H1 (cell line): ENCODE results near the gene UNK. TPM values are rescaled to one million over a fixed set of nuclear protein-coding genes. Genes with fewer than 3 reads are reported as not detected.

Experiments
- CTCF ChIA-PET: fragments of 300-600 bp; sonication (Branson Sonifier 250); formaldehyde crosslinking; loops from one replicate; lab custom pipeline; 2021; ENCODE audit not compliant: partially characterized antibody; lab: Charles Lee
- POLR2A ChIA-PET: fragments of 300-600 bp; sonication (Branson Sonifier 250); formaldehyde crosslinking; loops from one replicate; lab custom pipeline; 2021; ENCODE audit warnings: inconsistent platforms; ENCODE audit not compliant: partially characterized antibody; lab: Charles Lee
- DNase-seq, 2 experiments: peaks; one replicate each; pipeline versions ENCODE4 v3.0.0 to v3.0.0-alpha.2; 2010 to 2022; ENCODE audit warnings: low spot score in 2 of 2, low read depth in 1 of 2, mixed read lengths in 1 of 2
- FAIRE-seq: peaks from 2 replicates; lab custom pipeline; 2011; peaks lifted over from hg19 to GRCh38; lab: Jason Lieb, UNC
- H2AFZ ChIP-seq: 2 replicates; pipeline ENCODE4 v1.8.1; 2012; ENCODE audit warnings: low read length, inconsistent platforms
- H2AK5ac ChIP-seq: 2 replicates; pipeline ENCODE4 v1.6.1; 2013; ENCODE audit warnings: low read depth, low read length
- H2BK120ac ChIP-seq: replicated peaks from 2 replicates; pipeline ENCODE3; 2013; ENCODE audit warnings: low read depth, low read length, inconsistent platforms
- H2BK12ac ChIP-seq: 2 replicates; pipeline ENCODE4 v1.6.1; 2013; ENCODE audit warnings: low read depth, low read length
- H2BK15ac ChIP-seq: 2 replicates; pipeline ENCODE4 v1.6.1; 2013; ENCODE audit warnings: low read length
- H2BK20ac ChIP-seq: 2 replicates; pipeline ENCODE4 v1.6.1; 2013; ENCODE audit warnings: low read length
- H2BK5ac ChIP-seq: 2 replicates; pipeline ENCODE4 v1.6.1; 2013; ENCODE audit warnings: low read depth, low read length
- H3K14ac ChIP-seq: 2 replicates; pipeline ENCODE4 v1.6.1; 2013; ENCODE audit warnings: inconsistent platforms; ENCODE audit not compliant: insufficient read length
- H3K18ac ChIP-seq: 2 replicates; pipeline ENCODE4 v1.6.1; 2013; ENCODE audit warnings: low read length; ENCODE audit errors: extremely low read depth
- H3K23ac ChIP-seq: 2 replicates; pipeline ENCODE4 v1.6.1; 2013; ENCODE audit warnings: inconsistent platforms; ENCODE audit not compliant: insufficient read length
- H3K23me2 ChIP-seq: 2 replicates; pipeline ENCODE4 v1.6.1; 2013; ENCODE audit warnings: low read depth, low read length
- H3K27ac ChIP-seq: 2 replicates; pipeline ENCODE4 v1.6.1; 2011; ENCODE audit warnings: low read depth, low read length, inconsistent platforms
- H3K27me3 ChIP-seq, 4 experiments: replicated peaks in 1 of 4; 1 replicate in 1 of 4; 2 replicates in 3 of 4; pipeline versions ENCODE4 v1.6.1 to v1.8.1; 2011 to 2013; ENCODE audit warnings: low read length in 3 of 4, mild to moderate bottlenecking in 3 of 4, inconsistent platforms in 2 of 4, mixed read lengths in 2 of 4, moderate library complexity in 1 of 4; ENCODE audit not compliant: control insufficient read depth in 3 of 4, insufficient read depth in 3 of 4; ENCODE audit errors: extremely low read depth in 1 of 4
- H3K36me3 ChIP-seq, 4 experiments: 2 replicates each; pipeline versions ENCODE4 v1.6.1 to v1.8.1; 2011 to 2013; ENCODE audit warnings: mild to moderate bottlenecking in 4 of 4, low read length in 3 of 4, moderate library complexity in 2 of 4, control low read depth in 1 of 4, inconsistent platforms in 1 of 4; ENCODE audit not compliant: insufficient read depth in 4 of 4, control insufficient read depth in 2 of 4
- H3K4ac ChIP-seq: replicated peaks from 2 replicates; pipeline ENCODE3; 2013; ENCODE audit warnings: low read length, low read depth, mixed read lengths, inconsistent platforms; ENCODE audit not compliant: insufficient read length
- H3K4me1 ChIP-seq, 4 experiments: replicated peaks in 1 of 4; 1 replicate in 1 of 4; 2 replicates in 3 of 4; pipeline versions ENCODE4 v1.6.1 to v1.8.1; 2011 to 2013; ENCODE audit warnings: low read length in 3 of 4, inconsistent platforms in 2 of 4, mixed read lengths in 1 of 4; ENCODE audit not compliant: insufficient read depth in 4 of 4, control insufficient read depth in 3 of 4
- H3K4me2 ChIP-seq, 2 experiments: 2 replicates each; pipeline versions ENCODE4 v1.6.1 to v1.8.1; 2011 to 2013; ENCODE audit warnings: low read depth in 2 of 2, low read length in 2 of 2, control low read depth in 1 of 2, inconsistent platforms in 1 of 2, mild to moderate bottlenecking in 1 of 2; ENCODE audit not compliant: insufficient read depth in 1 of 2
- H3K4me3 ChIP-seq, 4 experiments: fragments of 200-600, 300-600 bp in 1 of 4; sonication (generic), shearing (Covaris generic), sonication (Bioruptor Twin) in 1 of 4; 2 replicates each; pipeline versions ENCODE4 v1.5.1 to v1.8.1; 2011 to 2016; ENCODE audit warnings: low read length in 4 of 4, low read depth in 3 of 4, control low read depth in 2 of 4, inconsistent platforms in 2 of 4, mild to moderate bottlenecking in 2 of 4, mixed read lengths in 1 of 4, moderate library complexity in 1 of 4; ENCODE audit not compliant: insufficient read depth in 2 of 4; ENCODE audit errors: extremely low read depth in 1 of 4
- H3K56ac ChIP-seq: replicated peaks from 2 replicates; pipeline ENCODE3; 2013; ENCODE audit warnings: low read depth, mild to moderate bottlenecking, mixed read lengths, low read length, inconsistent platforms; ENCODE audit not compliant: insufficient read length
- H3K79me1 ChIP-seq: 2 replicates; pipeline ENCODE4 v1.6.1; 2013; ENCODE audit warnings: low read depth, low read length, control low read depth
- H3K79me2 ChIP-seq, 2 experiments: 2 replicates each; pipeline versions ENCODE4 v1.6.1 to v1.8.1; 2012 to 2013; ENCODE audit warnings: low read length in 2 of 2, mild to moderate bottlenecking in 2 of 2, inconsistent platforms in 1 of 2; ENCODE audit not compliant: insufficient read depth in 2 of 2, control insufficient read depth in 1 of 2
- H3K9ac ChIP-seq, 4 experiments: replicated peaks in 1 of 4; 1 replicate in 1 of 4; 2 replicates in 3 of 4; pipeline versions ENCODE4 v1.6.1 to v1.8.1; 2011 to 2013; ENCODE audit warnings: low read depth in 3 of 4, low read length in 3 of 4, control low read depth in 2 of 4, mild to moderate bottlenecking in 2 of 4, moderate library complexity in 2 of 4, inconsistent platforms in 1 of 4; ENCODE audit errors: extremely low read depth in 1 of 4
- H3K9me3 ChIP-seq, 2 experiments: 2 replicates each; pipeline versions ENCODE4 v1.6.1 to v1.8.1; 2012 to 2013; ENCODE audit warnings: mild to moderate bottlenecking in 2 of 2, moderate library complexity in 2 of 2, control low read depth in 1 of 2, inconsistent platforms in 1 of 2, low read depth in 1 of 2, low read length in 1 of 2, mixed read lengths in 1 of 2; ENCODE audit not compliant: insufficient read depth in 2 of 2
- H4K20me1 ChIP-seq, 2 experiments: replicated peaks in 1 of 2; 2 replicates each; pipeline versions ENCODE3 to v1.8.1; 2011 to 2013; ENCODE audit warnings: inconsistent platforms in 2 of 2, low read length in 2 of 2, mild to moderate bottlenecking in 1 of 2; ENCODE audit not compliant: insufficient read depth in 2 of 2, control insufficient read depth in 1 of 2
- H4K5ac ChIP-seq: 2 replicates; pipeline ENCODE4 v1.6.1; 2013; ENCODE audit warnings: low read length, low read depth, mixed read lengths, inconsistent platforms; ENCODE audit not compliant: insufficient read length
- H4K8ac ChIP-seq: 2 replicates; pipeline ENCODE4 v1.8.0; 2013; ENCODE audit warnings: mild to moderate bottlenecking, moderate library complexity, low read length, inconsistent platforms; ENCODE audit not compliant: insufficient read depth; ENCODE audit errors: extremely low read depth
- H4K91ac ChIP-seq: replicated peaks from 2 replicates; pipeline ENCODE3; 2013; ENCODE audit warnings: low read length, mixed read lengths, inconsistent platforms; ENCODE audit not compliant: insufficient read length
- CHD1 ChIP-seq: IDR thresholded peaks from 2 replicates; pipeline ENCODE4 v1.6.1; 2012; ENCODE audit warnings: low read depth, low read length, improper control_type of control experiment
- EP300 ChIP-seq, 2 experiments: IDR thresholded peaks; 1 replicate in 1 of 2; 2 replicates in 1 of 2; pipeline ENCODE4 v1.6.1; 2011 to 2012; ENCODE audit warnings: low read depth in 2 of 2, low read length in 2 of 2, mild to moderate bottlenecking in 2 of 2, borderline replicate concordance in 1 of 2, inconsistent platforms in 1 of 2, moderate library complexity in 1 of 2
- KDM4A ChIP-seq: IDR thresholded peaks from one replicate; pipeline ENCODE4 v1.7.1; 2012; ENCODE audit warnings: low read depth, mild to moderate bottlenecking, moderate library complexity, low read length, inconsistent platforms; ENCODE audit not compliant: severe bottlenecking
- PHF8 ChIP-seq: fragments of 200-600 bp; sonication (generic); conservative IDR thresholded peaks from 2 replicates; pipeline ENCODE4 v1.7.1; 2012; ENCODE audit warnings: low read depth, mild to moderate bottlenecking, inconsistent platforms, low read length, moderate library complexity
- TAF1 ChIP-seq: IDR thresholded peaks from 2 replicates; pipeline ENCODE4 v1.6.1; 2011; ENCODE audit warnings: mild to moderate bottlenecking, low read depth, low read length
- WGBS, 2 experiments: shearing (Covaris generic) in 1 of 2; methylation state at CpG; one replicate each; pipeline versions ENCODE4 v1.1.6 to v1.1.7; 2013 to 2015; ENCODE audit warnings: low lambda C conversion rate in 2 of 2, mixed read lengths in 2 of 2, inconsistent platforms in 1 of 2, low coverage in 1 of 2, missing lambda C conversion rate in 1 of 2; ENCODE audit not compliant: insufficient replicate concordance in 2 of 2, insufficient coverage in 1 of 2, insufficient read length in 1 of 2; ENCODE audit errors: extremely low coverage in 1 of 2, missing lambda C conversion rate in 1 of 2; 5-methylcytosine and 5-hydroxymethylcytosine counted together
- polyA plus RNA-seq, 7 experiments: library from polyadenylated mRNA; depleted of rRNA in 3 of 7; stranded (reverse) in 5 of 7; unstranded in 2 of 7; fragments of >200 nt in 5 of 7; fragments of 200-250 nt in 2 of 7; gene quantifications; 1 replicate in 5 of 7; 2 replicates in 1 of 7; 4 replicates in 1 of 7; pipeline versions ENCODE4 v1.2.1 to v1.2.3, GENCODE V29; 2011 to 2013; ENCODE audit warnings: missing spikeins in 2 of 7, mixed read lengths in 2 of 7
- total RNA-seq: library from RNA; stranded (reverse); fragmentation: NEBNext Ultra II Directional; extraction: Animal tissue kit (Norgen Biotek cat#: 25700); gene quantifications from 2 replicates; pipeline ENCODE4 v1.2.1, GENCODE V29; 2021
- TF ChIP-seq, protein P1 (sequence below): IDR thresholded peaks from 2 replicates; pipeline ENCODE4 v1.6.1; 2012; ENCODE audit warnings: inconsistent platforms

UNK gene
- total and polyA plus RNA-seq, 2 of the 8 experiments (the other 6 are each of a cell fraction or from before 2014, with no cell fraction given), result 24.2 to 33.3 TPM

DNA sequence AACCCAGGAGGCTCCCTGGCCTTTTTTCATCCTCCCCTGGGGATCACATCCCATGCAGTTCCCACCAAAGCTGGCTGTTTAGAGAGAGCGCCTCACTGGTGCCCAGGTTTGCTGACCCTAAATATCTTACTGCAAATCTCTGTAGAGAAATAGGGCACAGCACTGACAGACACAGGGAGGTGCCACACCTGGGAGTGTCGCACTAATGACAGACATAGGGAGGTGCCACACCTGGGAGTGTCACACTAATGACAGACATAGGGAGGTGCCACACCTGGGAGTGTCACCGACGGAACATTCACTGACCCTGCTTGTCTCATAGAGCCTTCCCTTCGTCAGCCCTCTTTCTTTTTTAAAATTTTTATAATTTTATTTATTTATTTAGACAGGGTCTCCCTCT, 25.6 kb downstream of the UNK start:
- CTCF ChIA-PET, result interaction anchor here (1.2 to 1.6 kb wide), 4 partner anchors 11 to 20 kb away, joined by 3 to 6 read pairs (median 4); no protein-coding TSS in a partner anchor
- H3K27ac ChIP-seq, result no peak overlapping the region

More for the DNA sequence above, 25.6 kb downstream of the UNK start:
- Histone ChIP-seq H3K18ac (no peak overlapping the region), H3K4ac (no peak overlapping the region), H3K56ac (no peak overlapping the region), H4K20me1 (peaks cover 0 to 11% of the 10 kb centered on the region in 2 experiments), H2BK15ac (no peak overlapping the region), H3K36me3 (peaks cover 14 to 39% (median 33%) of the 10 kb centered on the region in 4 experiments; a peak in 7 of 8 replicates), H3K23ac (no peak overlapping the region), H2BK120ac (no peak overlapping the region), H3K9me3 (no peaks in the 10 kb centered on the region), H2BK20ac (no peak overlapping the region), H2AK5ac (no peak overlapping the region), H2AFZ (no peak overlapping the region), H3K79me1 (no peaks in the 10 kb centered on the region; the same call in 1 of the 2 replicates), H3K9ac (no peak overlapping the region), H3K79me2 (peaks cover 0 to 2% of the 10 kb centered on the region in 2 experiments; a peak in 1 of 4 replicates), H3K23me2 (no peaks in the 10 kb centered on the region), H3K4me1 (no peaks in the 10 kb centered on the region), H3K27me3 (no peaks in the 10 kb centered on the region), H4K5ac (no peak overlapping the region), H3K4me2 (no peak overlapping the region), H3K14ac (no peak overlapping the region), H2BK5ac (no peak overlapping the region), H4K91ac (no peak overlapping the region), H4K8ac (no peak overlapping the region), H3K4me3 (no peak overlapping the region), H2BK12ac (no peak overlapping the region)
- DNase-seq (no peak), FAIRE-seq (no peak)
- TF ChIP-seq, protein P1, sequence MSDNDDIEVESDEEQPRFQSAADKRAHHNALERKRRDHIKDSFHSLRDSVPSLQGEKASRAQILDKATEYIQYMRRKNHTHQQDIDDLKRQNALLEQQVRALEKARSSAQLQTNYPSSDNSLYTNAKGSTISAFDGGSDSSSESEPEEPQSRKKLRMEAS, result no peak
- TF ChIP-seq EP300 (IDR thresholded peaks at IDR 0.05; ENCODE audit: borderline replicate concordance in 1 of 2, low read depth in 2 of 2, low read length in 2 of 2), result no peak
- no peak for TF ChIP-seq PHF8
- no peak for TF ChIP-seq TAF1
- no peak for TF ChIP-seq KDM4A
- TF ChIP-seq CHD1, result no peak
- POLR2A ChIA-PET, result interaction anchor here (0.7 kb wide), 2 partner anchors 12 to 32 kb away, joined by 3 read pairs; no protein-coding TSS in a partner anchor
- WGBS, 2 experiments, result 92% methylated on average over 5 of the region's 5 CpGs; no CpG with 5 or more reads in 1 of the 2 experiments
